IMR-90 (cell line): ENCODE measurements around the gene NAP1L1. TPM values are rescaled to one million over a fixed set of nuclear protein-coding genes. Genes with fewer than 3 reads are reported as not detected.

Source experiments
- ATAC-seq: fragments of 200-7000 bp; cut with Tn5 transposase; 2 replicates; pipeline ENCODE4 v1.9.1; 2020; ENCODE audit warnings: low read depth, mild to moderate bottlenecking, moderate library complexity
- BruUV-seq: library from RNA; stranded (reverse); fragments of 400-500 nt; replicated peaks from 2 replicates; lab custom pipeline; 2021; lab: Mats Ljungman, UMichigan
- CTCF ChIA-PET: fragments of 300-600 bp; formaldehyde crosslinking; extraction: SDS; loops from one replicate; lab custom pipeline; 2021; ENCODE audit warnings: antibody characterized with exemption; lab: Yijun Ruan, JAX
- POLR2A ChIA-PET: fragments of 300-600 bp; sonication (Branson Sonifier 250); formaldehyde crosslinking; loops from one replicate; lab custom pipeline; 2022; ENCODE audit warnings: antibody characterized with exemption; ENCODE audit not compliant: unreplicated experiment; lab: Charles Lee
- DNase-seq: peaks from one replicate; pipeline ENCODE4 v3.0.0; 2013
- H2AFZ ChIP-seq: replicated peaks from 2 replicates; pipeline ENCODE3; 2013; ENCODE audit warnings: low read length, mild to moderate bottlenecking; ENCODE audit not compliant: poor library complexity
- H2AK5ac ChIP-seq: 2 replicates; pipeline ENCODE4 v1.6.1; 2013; ENCODE audit warnings: low read depth, low read length, inconsistent platforms
- H2AK9ac ChIP-seq: replicated peaks from 2 replicates; pipeline ENCODE3; 2013; ENCODE audit warnings: mild to moderate bottlenecking, low read depth, low read length, moderate library complexity; ENCODE audit not compliant: poor library complexity
- H2BK120ac ChIP-seq: 2 replicates; pipeline ENCODE4 v1.6.1; 2013; ENCODE audit warnings: low read depth, low read length, inconsistent platforms
- H2BK15ac ChIP-seq: 3 replicates; pipeline ENCODE4 v1.6.1; 2013; ENCODE audit warnings: low read depth, low read length, inconsistent platforms
- H2BK20ac ChIP-seq: 2 replicates; pipeline ENCODE4 v1.6.1; 2013; ENCODE audit warnings: low read depth, mild to moderate bottlenecking, inconsistent platforms, low read length, moderate library complexity
- H2BK5ac ChIP-seq: 2 replicates; pipeline ENCODE4 v1.6.1; 2013; ENCODE audit warnings: mild to moderate bottlenecking, low read depth, low read length, inconsistent platforms; ENCODE audit not compliant: poor library complexity, severe bottlenecking
- H3K14ac ChIP-seq: replicated peaks from 2 replicates; pipeline ENCODE4 v1.6.1; 2013; ENCODE audit warnings: low read depth, low read length, inconsistent platforms
- H3K18ac ChIP-seq: 2 replicates; pipeline ENCODE4 v1.6.1; 2013; ENCODE audit warnings: low read depth, low read length, control low read depth
- H3K23ac ChIP-seq: 2 replicates; pipeline ENCODE4 v1.6.1; 2013; ENCODE audit warnings: low read depth, low read length, inconsistent platforms
- H3K27ac ChIP-seq: 2 replicates; pipeline ENCODE4 v1.5.1; 2013; ENCODE audit warnings: mild to moderate bottlenecking, control low read depth, low read length; ENCODE audit not compliant: insufficient read depth
- H3K27me3 ChIP-seq: 2 replicates; pipeline ENCODE4 v1.6.1; 2013; ENCODE audit warnings: low read length; ENCODE audit not compliant: control insufficient read depth, insufficient read depth
- H3K36me3 ChIP-seq: 2 replicates; pipeline ENCODE4 v1.6.1; 2013; ENCODE audit warnings: low read length, mixed read lengths; ENCODE audit not compliant: control insufficient read depth, insufficient read depth
- H3K4ac ChIP-seq: 2 replicates; pipeline ENCODE4 v1.6.1; 2013; ENCODE audit warnings: low read depth, low read length, inconsistent platforms
- H3K4me1 ChIP-seq: 2 replicates; pipeline ENCODE4 v1.6.1; 2013; ENCODE audit warnings: low read length, mixed read lengths; ENCODE audit not compliant: control insufficient read depth, insufficient read depth
- H3K4me2 ChIP-seq: 2 replicates; pipeline ENCODE4 v1.6.1; 2013; ENCODE audit warnings: low read depth, mild to moderate bottlenecking, control low read depth, low read length, moderate library complexity
- H3K4me3 ChIP-seq: 2 replicates; pipeline ENCODE4 v1.5.1; 2013; ENCODE audit warnings: low read depth, mild to moderate bottlenecking, control low read depth, low read length, moderate library complexity; ENCODE audit not compliant: insufficient read depth
- H3K56ac ChIP-seq: 2 replicates; pipeline ENCODE4 v1.6.1; 2013; ENCODE audit warnings: low read length, inconsistent platforms; ENCODE audit not compliant: insufficient read depth; ENCODE audit errors: extremely low read depth
- H3K79me1 ChIP-seq, 2 experiments: 2 replicates each; pipeline ENCODE4 v1.6.1; 2013; ENCODE audit warnings: low read length in 2 of 2, inconsistent platforms in 1 of 2, low read depth in 1 of 2
- H3K9ac ChIP-seq: 2 replicates; pipeline ENCODE4 v1.6.1; 2013; ENCODE audit warnings: low read depth, low read length, control low read depth
- H3K9me1 ChIP-seq: 2 replicates; pipeline ENCODE4 v1.6.1; 2013; ENCODE audit warnings: low read length, inconsistent platforms; ENCODE audit not compliant: insufficient read depth
- H3K9me3 ChIP-seq: 2 replicates; pipeline ENCODE4 v1.6.1; 2013; ENCODE audit warnings: low read length; ENCODE audit not compliant: control insufficient read depth, insufficient read depth
- H4K20me1 ChIP-seq: 2 replicates; pipeline ENCODE4 v1.6.1; 2013; ENCODE audit warnings: low read length, inconsistent platforms; ENCODE audit not compliant: insufficient read depth
- H4K5ac ChIP-seq: 2 replicates; pipeline ENCODE4 v1.6.1; 2013; ENCODE audit warnings: mild to moderate bottlenecking, low read depth, low read length, control low read depth
- H4K8ac ChIP-seq, 2 experiments: 2 replicates each; pipeline ENCODE4 v1.6.1; 2013; ENCODE audit warnings: low read depth in 2 of 2, low read length in 2 of 2, control low read depth in 1 of 2, inconsistent platforms in 1 of 2
- H4K91ac ChIP-seq: 2 replicates; pipeline ENCODE4 v1.6.1; 2013; ENCODE audit warnings: low read depth, low read length, inconsistent platforms; ENCODE audit not compliant: insufficient read depth
- FOS ChIP-seq: fragments of 150-350 bp; IDR thresholded peaks from 2 replicates; pipeline ENCODE4 v1.6.1; 2016; ENCODE audit warnings: low read depth, low read length
- NFE2L2 ChIP-seq: fragments of 150-350 bp; IDR thresholded peaks from 2 replicates; pipeline ENCODE4 v1.6.1; 2016; ENCODE audit warnings: low read depth, mild to moderate bottlenecking, low read length
- RCOR1 ChIP-seq: IDR thresholded peaks from 2 replicates; pipeline ENCODE4 v1.6.1; 2012; ENCODE audit warnings: mild to moderate bottlenecking, low read length, improper control_type of control experiment; ENCODE audit not compliant: insufficient replicate concordance
- dilution Hi-C: fragments of 300-500 bp; cut with HindIII; formaldehyde crosslinking; loops from one replicate; pipeline ENCODE4 v1.14.3; 2018; ENCODE audit warnings: low sequenced_read_pairs; ENCODE audit not compliant: unreplicated experiment
- in situ Hi-C: fragments of 300-500 bp; cut with MboI; formaldehyde crosslinking; loops from 3 replicates; pipeline ENCODE4 v1.14.3; 2019; ENCODE audit warnings: low sequenced_read_pairs, inconsistent platforms, mixed read lengths
- intact Hi-C: fragments of 100-400 bp; cut with micrococcal nuclease; formaldehyde crosslinking; loops from 2 replicates; pipeline ENCODE4 v1.10.0; 2022
- polyA plus RNA-seq, 3 experiments: library from polyadenylated mRNA; depleted of rRNA; stranded (reverse); fragments of >200 nt; gene quantifications; 2 replicates each; pipeline ENCODE4 v1.2.3, GENCODE V29; 2012; ENCODE audit warnings: low replicate concordance in 1 of 3
- total RNA-seq: library from RNA; depleted of rRNA; stranded (reverse); fragments of >200 nt; gene quantifications from 2 replicates; pipeline ENCODE4 v1.2.3, GENCODE V29; 2012

The NAP1L1 gene
- total and polyA plus RNA-seq, 2 of the 4 experiments (the other 2 are of a cell fraction), result 86.4 to 200 TPM

DNA sequence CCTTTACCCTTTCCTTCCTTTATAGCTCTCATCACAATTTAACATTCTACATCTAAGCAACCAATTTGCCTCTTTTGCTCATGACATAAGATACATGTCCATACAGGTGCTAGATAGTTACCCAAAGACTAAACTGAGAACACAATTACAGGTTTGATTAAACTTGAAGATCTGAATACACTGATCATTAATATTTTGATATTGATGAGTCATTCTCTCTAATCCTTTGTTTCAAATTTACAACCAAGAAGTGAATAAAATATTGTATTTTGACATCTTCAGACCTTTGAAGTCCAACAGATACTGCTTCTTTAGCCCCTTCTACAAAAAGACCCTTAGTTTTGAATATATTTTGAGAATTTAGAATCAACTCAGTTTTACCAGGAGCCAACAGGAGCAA is 2.6 kb downstream of the NAP1L1 start:
- Histone ChIP-seq H3K56ac (no peak overlapping the region), H2BK15ac (no peak overlapping the region), H3K4me3 (no peak overlapping the region), H2AK5ac (no peak overlapping the region), H3K27ac (no peak overlapping the region), H3K23ac (no peak overlapping the region; the same call in 1 of the 2 replicates), H3K18ac (no peak overlapping the region), H3K27me3 (no peaks in the 10 kb centered on the region), H4K5ac (no peak overlapping the region), H3K9ac (no peak overlapping the region), H3K9me1 (peaks cover 10% of the 10 kb centered on the region; the same call in 1 of the 2 replicates), H2AFZ (no peak overlapping the region), H2BK20ac (no peak overlapping the region), H4K20me1 (peaks cover 68% of the 10 kb centered on the region), H3K9me3 (0 out of 2 replicates have a peak, but pooled peaks cover 2% of the 10 kb centered on the region), H2AK9ac (no peak overlapping the region), H3K4me1 (peaks cover 4% of the 10 kb centered on the region), H4K8ac (no peak overlapping the region), H2BK5ac (peak overlapping the region; percentile 11), H3K4me2 (no peak overlapping the region; the same call in 1 of the 2 replicates), H3K14ac (no peak overlapping the region), H3K79me1 (peaks cover 0 to 20% of the 10 kb centered on the region in 2 experiments; a peak in 2 of 4 replicates), H4K91ac (no peak overlapping the region), H3K4ac (no peak overlapping the region), H3K36me3 (peaks cover 3% of the 10 kb centered on the region), H2BK120ac (no peak overlapping the region)
- dilution Hi-C loops (no loop called here), in situ Hi-C loops (no loop called here), intact Hi-C loops (loop anchor here (5.0 kb wide), 2 partner anchors 195 to 375 kb away; no protein-coding TSS in a partner anchor)
- ATAC-seq, result no peak
- CTCF ChIA-PET, result interaction anchor here (1.1 to 1.2 kb wide), 2 partner anchors 196 to 265 kb away, joined by 3 read pairs; no protein-coding TSS in a partner anchor
- BruUV-seq, result TSS peak; percentile 15
- peak; percentile 48 for TF ChIP-seq NFE2L2
- TF ChIP-seq FOS, result 0 out of 2 replicates have a peak, but pooled peaks have one; percentile 9
- no peak for TF ChIP-seq RCOR1
- POLR2A ChIA-PET, result no interaction called here
- no peak for DNase-seq
